OCI-LY1 (cell line): ENCODE data around the gene STAG1.
"Not testable (repeated sequence)": the region's sequence is repeated elsewhere in the genome, so short reads cannot be mapped to it uniquely, and the experiment has no call there.

ENCODE experiments used
- H2AFZ ChIP-seq: fragments of 200-600 bp; sonication (generic), shearing (Covaris generic); 2 replicates; pipeline ENCODE4 v1.6.0; 2014; ENCODE audit warnings: antibody characterized with exemption, mild to moderate bottlenecking, low read length
- H3F3A ChIP-seq: fragments of 200-600 bp; sonication (generic), shearing (Covaris generic); 2 replicates; pipeline ENCODE4 v1.6.0; 2014; ENCODE audit warnings: mild to moderate bottlenecking, antibody characterized with exemption, low read length, moderate library complexity; ENCODE audit not compliant: insufficient read depth
- H3K27ac ChIP-seq: fragments of 200-600 bp; sonication (generic); 2 replicates; pipeline ENCODE4 v1.5.1; 2014; ENCODE audit warnings: low read length, mixed run types, mild to moderate bottlenecking, low read depth; ENCODE audit not compliant: poor library complexity, severe bottlenecking
- H3K27me3 ChIP-seq: fragments of 200-600 bp; sonication (generic); 2 replicates; pipeline ENCODE4 v1.6.0; 2014; ENCODE audit warnings: antibody characterized with exemption, mild to moderate bottlenecking, low read length, moderate library complexity; ENCODE audit not compliant: insufficient read depth
- H3K36me3 ChIP-seq: fragments of 200-600 bp; sonication (generic); 2 replicates; pipeline ENCODE4 v1.6.1; 2014; ENCODE audit warnings: mild to moderate bottlenecking, antibody characterized with exemption, low read length, moderate library complexity, mixed read lengths; ENCODE audit not compliant: insufficient read depth
- H3K4me1 ChIP-seq: fragments of 200-600 bp; sonication (generic); 2 replicates; pipeline ENCODE4 v1.5.1; 2014; ENCODE audit warnings: mild to moderate bottlenecking, low read length, moderate library complexity; ENCODE audit not compliant: insufficient read depth, severe bottlenecking
- H3K4me2 ChIP-seq: fragments of 200-600 bp; sonication (generic), shearing (Covaris generic); 2 replicates; pipeline ENCODE4 v1.6.1; 2014; ENCODE audit warnings: low read length
- H3K4me3 ChIP-seq: fragments of 200-600 bp; sonication (generic); 2 replicates; pipeline ENCODE4 v1.5.1; 2014; ENCODE audit warnings: low read length, low read depth, mild to moderate bottlenecking, mixed read lengths; ENCODE audit not compliant: poor library complexity, severe bottlenecking
- H3K79me2 ChIP-seq: fragments of 200-600 bp; shearing (Covaris generic); 2 replicates; pipeline ENCODE4 v1.6.1; 2016; ENCODE audit warnings: mixed run types, low read length, mixed read lengths; ENCODE audit not compliant: insufficient read depth
- H3K9ac ChIP-seq: fragments of 200-600 bp; sonication (generic), shearing (Covaris generic); 2 replicates; pipeline ENCODE4 v1.6.1; 2014; ENCODE audit warnings: mild to moderate bottlenecking, low read length, mixed read lengths
- H3K9me2 ChIP-seq: fragments of 200-600 bp; sonication (generic), shearing (Covaris generic); 2 replicates; pipeline ENCODE4 v1.6.1; 2014; ENCODE audit warnings: low read depth, mild to moderate bottlenecking, low read length, mixed read lengths
- H3K9me3 ChIP-seq: fragments of 200-600 bp; shearing (Covaris generic); 2 replicates; pipeline ENCODE4 v1.6.1; 2014; ENCODE audit warnings: low read length, mixed read lengths
- H4K20me1 ChIP-seq: fragments of 200-600 bp; sonication (generic), shearing (Covaris generic); 2 replicates; pipeline ENCODE4 v1.6.0; 2016; ENCODE audit warnings: mild to moderate bottlenecking, low read length; ENCODE audit not compliant: insufficient read depth
- EZH2 ChIP-seq: fragments of 200-600 bp; sonication (generic), shearing (Covaris generic); IDR thresholded peaks from 2 replicates; pipeline ENCODE4 v1.8.0; 2017; ENCODE audit warnings: borderline replicate concordance, mixed run types, mild to moderate bottlenecking, antibody characterized with exemption, low read length, moderate library complexity, mixed read lengths
- TF ChIP-seq, protein P1 (sequence below): fragments of 200-600 bp; sonication (generic), shearing (Covaris generic); IDR thresholded peaks from 2 replicates; pipeline ENCODE4 v1.5.1; 2017; ENCODE audit warnings: mild to moderate bottlenecking, antibody characterized with exemption, low read length, moderate library complexity, mixed read lengths

Gene STAG1

DNA sequence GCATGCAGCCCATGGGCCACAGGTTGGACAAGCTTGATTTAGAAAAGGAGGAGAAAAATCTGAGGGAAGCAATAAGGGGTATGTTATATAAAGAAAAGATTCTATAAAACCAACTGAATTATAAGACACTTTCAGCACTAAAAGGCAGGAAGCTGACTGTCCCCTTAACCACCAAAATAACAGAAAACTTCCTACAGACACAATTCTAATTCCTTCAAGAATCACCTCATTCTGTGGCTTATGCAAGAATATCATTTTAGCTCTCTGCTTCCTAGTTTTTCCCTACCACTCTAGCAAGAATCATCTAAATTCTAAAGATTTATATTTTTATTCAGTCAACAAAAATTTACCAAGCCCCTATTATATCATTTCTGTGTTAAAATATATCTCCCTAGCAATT, 6.3 kb downstream of the STAG1 start:
- Histone ChIP-seq H3K9ac (no peak overlapping the region), H3K4me2 (no peak overlapping the region), H3K36me3 (peaks cover 10% of the 10 kb centered on the region; the same call in 1 of the 2 replicates), H3K9me2 (no peaks in the 10 kb centered on the region), H3K9me3 (peaks cover 4% of the 10 kb centered on the region; the same call in 1 of the 2 replicates), H3F3A (no peaks in the 10 kb centered on the region; the same call in 1 of the 2 replicates), H3K4me3 (no peak overlapping the region), H3K27ac (peak overlapping the region; percentile 2), H4K20me1 (no peaks in the 10 kb centered on the region), H3K79me2 (peaks cover 94% of the 10 kb centered on the region), H2AFZ (no peak overlapping the region), H3K27me3 (no peaks in the 10 kb centered on the region), H3K4me1 (peaks cover 35% of the 10 kb centered on the region)
- TF ChIP-seq EZH2, result no peak
- TF ChIP-seq, protein P1, sequence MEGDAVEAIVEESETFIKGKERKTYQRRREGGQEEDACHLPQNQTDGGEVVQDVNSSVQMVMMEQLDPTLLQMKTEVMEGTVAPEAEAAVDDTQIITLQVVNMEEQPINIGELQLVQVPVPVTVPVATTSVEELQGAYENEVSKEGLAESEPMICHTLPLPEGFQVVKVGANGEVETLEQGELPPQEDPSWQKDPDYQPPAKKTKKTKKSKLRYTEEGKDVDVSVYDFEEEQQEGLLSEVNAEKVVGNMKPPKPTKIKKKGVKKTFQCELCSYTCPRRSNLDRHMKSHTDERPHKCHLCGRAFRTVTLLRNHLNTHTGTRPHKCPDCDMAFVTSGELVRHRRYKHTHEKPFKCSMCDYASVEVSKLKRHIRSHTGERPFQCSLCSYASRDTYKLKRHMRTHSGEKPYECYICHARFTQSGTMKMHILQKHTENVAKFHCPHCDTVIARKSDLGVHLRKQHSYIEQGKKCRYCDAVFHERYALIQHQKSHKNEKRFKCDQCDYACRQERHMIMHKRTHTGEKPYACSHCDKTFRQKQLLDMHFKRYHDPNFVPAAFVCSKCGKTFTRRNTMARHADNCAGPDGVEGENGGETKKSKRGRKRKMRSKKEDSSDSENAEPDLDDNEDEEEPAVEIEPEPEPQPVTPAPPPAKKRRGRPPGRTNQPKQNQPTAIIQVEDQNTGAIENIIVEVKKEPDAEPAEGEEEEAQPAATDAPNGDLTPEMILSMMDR, result no peak

DNA sequence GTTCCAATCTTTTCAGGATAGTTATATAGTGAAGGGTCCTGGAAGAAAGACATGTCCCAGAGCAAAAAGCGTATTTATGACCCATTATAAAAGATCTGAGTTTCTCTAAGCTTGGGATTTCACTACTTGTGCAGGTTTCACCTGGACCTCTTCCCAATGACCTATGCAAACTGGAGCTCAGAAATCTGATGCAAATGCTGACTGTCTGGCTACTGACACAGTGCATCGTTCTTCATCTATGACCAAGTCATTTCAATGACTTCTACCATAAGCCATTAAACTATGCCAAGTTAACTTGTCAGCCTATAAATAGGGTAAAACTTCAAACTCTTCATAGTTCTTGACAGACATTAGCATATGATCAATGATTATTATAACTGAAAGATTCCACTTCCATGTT, 11.1 kb downstream of the STAG1 start:
- Histone ChIP-seq H3K9me3 (peaks cover 4% of the 10 kb centered on the region; the same call in 1 of the 2 replicates), H3K9ac (no peak overlapping the region), H3K4me2 (no peak overlapping the region), H3K27ac (no peak overlapping the region), H3K4me3 (no peak overlapping the region), H3K27me3 (no peaks in the 10 kb centered on the region), H3K36me3 (peaks cover 11% of the 10 kb centered on the region; the same call in 1 of the 2 replicates), H3K9me2 (no peaks in the 10 kb centered on the region), H3K79me2 (peaks cover 83% of the 10 kb centered on the region), H3K4me1 (peaks cover 9% of the 10 kb centered on the region), H3F3A (no peaks in the 10 kb centered on the region; the same call in 1 of the 2 replicates), H4K20me1 (no peaks in the 10 kb centered on the region), H2AFZ (no peak overlapping the region)
- TF ChIP-seq, protein P1, result no peak
- TF ChIP-seq EZH2, result no peak

DNA sequence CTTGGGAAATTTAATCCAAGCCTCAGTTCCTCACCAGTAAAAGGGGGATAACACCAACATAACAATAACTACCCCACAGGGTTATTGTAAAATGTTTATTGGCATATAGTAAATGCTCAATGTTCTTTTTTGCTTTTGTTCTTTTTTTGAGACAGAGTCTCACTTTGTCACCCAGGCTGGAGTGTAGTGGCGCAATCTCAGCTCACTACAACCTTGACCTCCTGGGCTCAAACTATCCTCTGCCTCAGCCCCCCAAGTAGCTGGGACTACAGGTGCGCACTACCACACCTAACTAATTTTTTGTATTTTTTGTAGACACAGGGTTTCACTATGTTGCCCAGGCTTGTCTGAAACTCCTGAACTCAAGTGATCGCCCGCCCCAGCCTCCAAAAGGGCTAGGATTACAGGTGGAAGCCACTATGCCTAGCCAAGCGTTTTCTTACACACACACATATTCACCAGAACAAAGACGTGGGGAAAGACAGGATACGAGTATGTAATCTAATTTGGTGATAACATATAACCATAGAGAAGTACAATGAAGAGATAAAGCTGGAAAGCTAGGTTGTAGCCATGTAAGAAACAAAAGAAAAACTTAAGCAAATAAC, 11.7 kb downstream of the STAG1 start:
- no peaks in the 10 kb centered on the region for H4K20me1 ChIP-seq

DNA sequence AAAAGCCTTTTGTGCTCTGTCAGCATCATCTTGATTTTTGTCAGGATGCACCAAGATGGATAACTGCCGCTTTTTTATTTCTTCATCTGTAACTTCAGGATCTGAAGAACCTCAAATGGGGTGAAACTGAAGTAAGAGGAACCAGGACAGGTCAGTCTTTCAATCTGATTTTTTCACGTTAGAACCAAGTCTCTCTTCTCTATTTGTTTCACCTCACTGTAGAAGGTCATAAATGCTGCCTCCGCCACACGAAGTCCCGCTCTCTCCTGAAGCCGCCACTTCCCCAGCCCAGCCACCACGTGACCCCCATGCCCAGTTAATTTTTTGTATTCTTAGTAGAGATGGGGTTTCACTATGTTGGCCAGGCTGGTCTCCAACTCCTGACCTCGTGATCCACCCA, 15.2 kb downstream of the STAG1 start:
- not testable (repeated sequence) for H3K9ac ChIP-seq, H3K9me2 ChIP-seq, H3K4me3 ChIP-seq, H3K36me3 ChIP-seq, H2AFZ ChIP-seq, H3F3A ChIP-seq, H3K27me3 ChIP-seq, H3K4me2 ChIP-seq, H3K9me3 ChIP-seq, H4K20me1 ChIP-seq, H3K27ac ChIP-seq
- H3K79me2 ChIP-seq, result peaks cover 68% of the 10 kb centered on the region
- peaks cover 21% of the 10 kb centered on the region for H3K4me1 ChIP-seq

More for the DNA sequence above, 11.7 kb downstream of the STAG1 start:
- no peak overlapping the region for H3K4me2 ChIP-seq
- H3F3A ChIP-seq, result no peaks in the 10 kb centered on the region; the same call in 1 of the 2 replicates
- H3K9me2 ChIP-seq, result no peaks in the 10 kb centered on the region
- no peak overlapping the region for H3K4me3 ChIP-seq
- TF ChIP-seq, protein P1, result no peak
- no peak for TF ChIP-seq EZH2
- H3K36me3 ChIP-seq, result peaks cover 11% of the 10 kb centered on the region; the same call in 1 of the 2 replicates
- no peak overlapping the region for H3K27ac ChIP-seq
- H2AFZ ChIP-seq, result no peak overlapping the region
- no peak overlapping the region for H3K9ac ChIP-seq
- H3K79me2 ChIP-seq, result peaks cover 77% of the 10 kb centered on the region
- no peaks in the 10 kb centered on the region for H3K27me3 ChIP-seq
- H3K4me1 ChIP-seq, result peaks cover 9% of the 10 kb centered on the region
- H3K9me3 ChIP-seq, result peaks cover 4% of the 10 kb centered on the region; the same call in 1 of the 2 replicates
